Stimulated activated CD8-positive, alpha-beta memory T cell treated with anti-CD3 and anti-CD28 coated beads, Interleukin-4, amount 100 ng/mL, for 48 hours (primary cell): ENCODE results near the gene ESRP2.

Experiments used
- DNase-seq: peaks from one replicate; pipeline ENCODE4 v3.0.0-alpha.2; 2020

Gene ESRP2

GRCh38 chr16:68263559-68264127 lies 27.7 kb upstream of the ESRP2 start:
- DNase-seq = no peak

DNA sequence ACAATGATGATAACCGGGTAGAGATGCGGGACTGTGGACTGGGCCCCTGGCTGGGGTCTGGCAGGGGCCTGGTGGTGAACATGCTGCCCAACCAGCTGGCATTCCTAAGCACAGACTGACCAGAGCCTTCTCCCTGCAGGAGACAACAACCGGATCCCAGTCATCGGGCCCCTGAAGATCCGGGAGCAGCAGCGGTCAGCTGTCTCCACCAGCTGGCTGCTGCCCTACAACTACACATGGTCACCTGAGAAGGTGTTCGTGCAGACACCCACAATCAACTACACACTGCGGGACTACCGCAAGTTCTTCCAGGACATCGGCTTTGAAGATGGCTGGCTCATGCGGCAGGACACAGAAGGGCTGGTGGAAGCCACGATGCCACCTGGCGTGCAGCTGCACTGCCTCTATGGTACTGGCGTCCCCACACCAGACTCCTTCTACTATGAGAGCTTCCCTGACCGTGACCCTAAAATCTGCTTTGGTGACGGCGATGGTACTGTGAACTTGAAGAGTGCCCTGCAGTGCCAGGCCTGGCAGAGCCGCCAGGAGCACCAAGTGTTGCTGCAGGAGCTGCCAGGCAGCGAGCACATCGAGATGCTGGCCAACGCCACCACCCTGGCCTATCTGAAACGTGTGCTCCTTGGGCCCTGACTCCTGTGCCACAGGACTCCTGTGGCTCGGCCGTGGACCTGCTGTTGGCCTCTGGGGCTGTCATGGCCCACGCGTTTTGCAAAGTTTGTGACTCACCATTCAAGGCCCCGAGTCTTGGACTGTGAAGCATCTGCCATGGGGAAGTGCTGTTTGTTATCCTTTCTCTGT lies 23.3 kb upstream of the ESRP2 start:
- DNase-seq = no peak

GRCh38 chr16:68257906-68258800 lies 22.2 kb upstream of the ESRP2 start:
- no peak for DNase-seq

- DNase-seq = no peak
These were observed 21.5 kb upstream of the ESRP2 start for GRCh38 chr16:68257251-68257905.

DNA sequence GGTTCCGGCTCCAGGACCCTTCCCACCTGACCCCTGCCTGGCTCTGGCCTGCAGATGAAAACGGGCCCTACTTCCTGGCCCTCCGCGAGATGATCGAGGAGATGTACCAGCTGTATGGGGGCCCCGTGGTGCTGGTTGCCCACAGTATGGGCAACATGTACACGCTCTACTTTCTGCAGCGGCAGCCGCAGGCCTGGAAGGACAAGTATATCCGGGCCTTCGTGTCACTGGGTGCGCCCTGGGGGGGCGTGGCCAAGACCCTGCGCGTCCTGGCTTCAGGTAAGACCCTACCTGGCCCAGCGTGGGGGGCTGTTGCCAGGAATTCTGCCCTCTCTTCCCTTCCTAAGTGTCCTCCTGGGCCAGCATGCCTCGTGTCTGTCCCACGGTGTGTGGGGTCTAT lies 19.8 kb upstream of the ESRP2 start:
- no peak for DNase-seq

- DNase-seq = no peak
These were observed 17.8 kb upstream of the ESRP2 start for GRCh38 chr16:68253721-68254120.

DNA sequence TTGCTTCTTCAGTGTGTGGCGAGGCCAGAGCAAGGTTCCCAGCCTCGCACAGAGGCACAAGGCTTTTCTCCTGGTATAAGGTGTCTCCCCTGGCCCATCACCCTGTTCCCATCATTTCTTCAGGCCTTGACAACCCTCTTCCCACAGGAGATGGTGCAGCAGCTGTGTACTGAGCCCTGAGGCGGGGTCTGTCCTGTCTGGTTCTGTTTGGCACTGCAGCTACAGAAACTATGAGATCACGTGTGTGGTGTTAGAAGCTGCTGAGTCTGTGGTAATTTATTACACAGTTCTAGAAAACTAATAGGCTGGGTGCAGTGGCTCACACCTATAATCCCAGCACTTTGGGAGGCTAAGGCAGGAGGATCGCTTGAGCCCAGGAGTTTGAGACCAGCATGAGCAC lies 16.5 kb upstream of the ESRP2 start:
- no peak for DNase-seq

DNA sequence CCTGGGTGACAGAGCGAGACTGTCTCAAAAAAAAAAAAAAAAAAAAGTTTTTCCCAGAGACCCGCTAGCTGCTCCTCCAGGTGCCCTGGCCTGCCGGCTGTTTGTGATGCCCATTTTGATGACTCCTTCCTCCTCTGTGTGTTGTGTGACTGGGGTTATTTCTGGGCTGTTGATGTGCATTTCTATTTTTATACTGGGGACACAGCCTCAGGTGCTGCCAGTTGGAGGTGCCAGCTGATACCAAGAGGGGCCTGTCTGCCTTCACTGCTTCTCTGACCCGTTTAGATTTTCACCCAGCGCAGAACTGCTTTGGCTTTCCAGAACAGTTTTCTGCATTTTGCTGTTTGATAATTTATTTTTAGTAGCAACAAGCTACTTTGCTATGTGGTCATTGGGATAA lies 15.9 kb upstream of the ESRP2 start:
- DNase-seq = no peak

DNA sequence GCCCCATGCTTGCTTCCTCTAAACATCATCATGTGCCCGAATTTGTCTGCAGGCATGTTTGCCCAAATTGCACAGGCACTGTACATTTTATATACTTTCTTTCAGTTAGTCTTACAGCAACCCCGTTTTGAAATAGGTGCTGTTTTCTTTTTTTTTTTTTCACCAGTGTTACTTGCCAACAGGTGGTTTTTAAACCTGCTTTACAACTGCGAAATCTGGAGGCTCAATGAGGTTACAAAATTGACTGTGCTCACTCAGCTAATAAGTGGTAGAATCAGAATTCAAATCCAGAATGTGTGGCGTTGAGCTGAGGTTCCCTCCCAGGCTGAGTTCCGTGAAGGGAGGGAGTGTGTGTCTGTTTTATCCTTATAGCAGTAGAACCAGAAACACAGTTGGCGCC lies 15.0 kb upstream of the ESRP2 start:
- no peak for DNase-seq

- DNase-seq = no peak
These were observed 13.4 kb upstream of the ESRP2 start for GRCh38 chr16:68249371-68249770.

DNA sequence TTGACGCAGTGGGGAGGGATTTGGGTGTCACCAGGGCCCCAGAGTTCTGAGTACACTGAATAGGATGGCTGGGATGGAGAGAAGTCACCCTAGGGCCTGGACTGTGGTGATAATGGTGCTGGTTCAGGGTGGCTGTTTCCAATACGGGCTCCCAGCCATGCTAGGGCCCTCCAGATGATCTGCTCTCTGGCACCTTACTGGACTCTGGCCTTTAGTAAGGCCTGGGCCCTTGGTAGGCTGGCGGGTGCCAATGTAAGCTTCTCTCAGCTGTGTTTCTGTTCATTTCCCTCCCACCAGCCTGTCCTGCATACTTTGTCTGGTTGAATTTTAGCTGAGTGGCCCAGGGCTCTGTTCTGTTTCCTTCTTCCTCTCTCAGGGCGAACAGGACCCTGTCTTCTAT lies 12.0 kb upstream of the ESRP2 start:
- no peak for DNase-seq

GRCh38 chr16:68247400-68247799 lies 11.5 kb upstream of the ESRP2 start:
- DNase-seq = no peak

- DNase-seq = no peak
These were observed 10.7 kb upstream of the ESRP2 start for GRCh38 chr16:68246666-68247065.

DNA sequence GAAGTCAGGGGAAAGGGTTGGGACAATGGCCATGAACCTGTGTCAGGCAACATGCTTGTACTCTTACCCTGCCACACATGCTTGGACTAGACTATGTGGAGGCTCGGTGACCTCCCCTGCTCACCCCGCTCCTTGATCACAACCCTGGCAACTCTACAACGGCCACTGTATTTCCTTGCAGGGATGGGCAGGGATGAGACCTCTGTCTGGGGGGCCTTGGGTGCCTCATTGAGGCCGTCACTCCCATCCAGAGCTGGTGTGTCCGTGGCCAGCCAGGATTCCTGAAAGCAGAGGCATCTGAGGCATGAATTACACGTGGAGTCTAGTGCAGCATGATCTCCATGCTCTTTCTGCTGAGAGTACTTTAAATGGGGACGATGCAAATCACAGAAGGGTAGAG lies 10.2 kb upstream of the ESRP2 start:
- DNase-seq = no peak

DNA sequence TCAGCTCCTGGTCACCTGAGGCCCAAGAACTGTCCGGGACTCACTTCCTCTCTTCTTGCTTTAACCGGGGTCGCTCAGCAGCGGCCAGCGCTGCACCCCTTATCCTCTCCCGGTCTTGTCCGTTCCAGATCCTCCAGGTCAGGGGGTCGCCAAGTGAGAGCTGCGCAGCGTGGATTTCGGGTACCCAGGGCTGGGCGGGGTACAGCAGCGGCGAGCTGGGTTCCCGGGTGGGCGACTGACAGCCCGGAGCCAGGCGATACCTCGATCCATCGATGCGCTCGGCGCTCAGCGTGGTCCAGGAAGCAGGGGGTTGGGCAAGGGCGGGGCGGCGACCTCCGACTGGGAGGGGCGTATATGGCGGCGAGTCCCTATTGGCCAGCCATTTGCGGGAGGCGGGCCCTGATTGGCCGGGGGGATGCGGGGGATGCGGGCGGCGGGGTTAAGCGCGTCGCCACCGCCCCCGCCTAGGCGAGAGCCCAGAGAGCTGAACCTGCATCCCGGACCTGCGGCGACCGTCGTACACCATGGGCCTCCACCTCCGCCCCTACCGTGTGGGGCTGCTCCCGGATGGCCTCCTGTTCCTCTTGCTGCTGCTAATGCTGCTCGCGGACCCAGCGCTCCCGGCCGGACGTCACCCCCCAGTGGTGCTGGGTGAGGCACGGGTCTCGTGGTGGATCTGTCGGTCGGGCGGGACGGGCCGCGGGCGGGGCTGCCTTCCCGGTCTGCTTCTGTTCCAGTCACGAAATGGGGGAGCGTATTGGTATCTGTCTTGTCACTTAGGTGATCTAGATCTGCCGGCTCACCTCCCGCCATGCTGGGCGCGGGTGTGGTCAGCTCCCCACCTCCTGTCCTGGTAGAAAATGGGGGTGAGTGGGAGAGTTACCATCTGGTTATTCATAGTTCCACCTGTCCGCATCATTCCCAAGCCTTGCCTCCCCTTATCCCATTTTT lies 9.3 kb upstream of the ESRP2 start, which contains the start of gene PLA2G15:
Gene PLA2G15 (plus strand): TSS at position 471 of the 951 bp plus-strand sequence. CDS start 54 bp downstream, at position 525.
- peak; percentile 98 for DNase-seq

DNA sequence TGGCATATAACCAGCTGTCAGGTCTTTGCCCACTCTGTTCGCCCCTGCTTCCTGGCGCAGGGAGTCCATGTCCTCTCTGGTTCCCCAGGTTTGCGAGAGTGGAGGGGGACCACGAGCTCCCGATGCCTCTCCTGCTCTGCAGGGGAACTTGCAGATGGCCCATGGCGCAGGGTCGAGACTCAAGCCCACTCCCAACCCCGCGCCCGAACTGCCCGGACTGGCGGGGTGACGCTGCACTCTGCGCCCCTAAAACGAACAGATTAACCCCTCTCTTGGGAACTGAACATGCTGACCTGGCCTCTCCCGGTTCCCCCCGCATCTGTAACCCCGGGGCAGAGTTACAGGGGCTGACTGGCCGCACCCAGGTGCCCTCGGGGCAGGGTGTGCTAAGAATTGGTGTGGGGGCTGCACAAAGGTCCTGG lies 8.6 kb upstream of the ESRP2 start:
- no peak for DNase-seq

- DNase-seq = no peak
These were observed 7.3 kb upstream of the ESRP2 start for GRCh38 chr16:68242926-68243858.

DNA sequence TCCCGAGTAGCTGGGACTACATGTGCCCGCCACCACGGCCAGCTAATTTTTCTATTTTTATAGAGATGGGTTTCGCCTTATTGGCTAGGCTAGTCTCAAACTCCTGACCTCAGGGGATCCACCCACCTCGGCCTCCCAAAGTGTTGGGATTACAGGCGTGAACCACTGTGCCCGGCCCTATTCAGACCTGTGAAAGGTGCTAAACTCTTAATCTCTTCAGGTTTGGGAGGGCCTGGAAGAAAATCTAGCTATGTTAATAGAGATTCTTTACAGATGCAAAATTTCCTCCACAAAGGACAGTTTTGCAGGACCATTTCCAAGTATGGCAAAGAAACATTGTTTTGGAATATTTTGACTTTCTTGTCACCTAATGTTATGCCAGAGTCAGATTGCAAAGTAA lies 6.2 kb upstream of the ESRP2 start:
- no peak for DNase-seq

GRCh38 chr16:68238029-68238345 lies 2.1 kb upstream of the ESRP2 start:
- DNase-seq = no peak

DNA sequence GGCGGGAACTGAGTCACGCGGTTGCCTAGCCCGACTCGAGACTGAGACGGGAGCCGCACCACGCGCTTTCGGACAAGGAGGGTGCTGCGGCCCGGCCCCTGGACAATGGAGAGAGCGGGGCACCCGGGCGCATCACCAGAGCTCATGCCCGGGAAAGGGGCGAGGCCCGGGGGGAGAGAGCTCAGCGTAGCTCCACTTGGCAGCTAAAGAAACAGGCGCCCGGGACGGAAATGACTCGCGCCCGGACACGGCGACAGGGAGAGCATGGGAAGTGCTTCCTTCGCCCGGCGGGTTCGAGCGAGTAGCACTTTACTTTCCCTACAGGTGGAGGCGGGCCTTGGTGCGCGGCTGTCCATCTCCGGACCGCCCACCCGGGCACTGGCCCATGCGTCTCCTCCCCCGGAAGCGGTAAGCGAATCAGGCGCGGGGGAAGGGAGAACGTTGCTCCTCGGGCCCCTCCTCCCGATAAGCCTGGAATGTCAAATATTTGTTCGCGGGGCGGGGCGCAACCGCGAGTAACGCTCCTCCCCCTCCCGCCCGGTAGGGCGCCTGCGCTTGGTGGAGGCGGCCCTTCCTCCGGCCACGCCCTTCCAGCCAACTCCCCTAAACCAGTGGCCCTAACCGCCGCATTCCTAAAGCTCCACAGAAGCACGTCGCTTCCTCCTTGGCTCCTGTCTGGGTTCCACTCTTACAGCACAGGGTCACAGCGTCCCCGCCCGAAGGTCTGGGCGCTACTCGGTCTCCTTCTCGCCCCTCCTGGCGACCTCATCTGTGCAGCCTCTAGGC lies 1.5 kb upstream of the ESRP2 start:
- DNase-seq = peak; percentile 94
